H9 (cell line): ENCODE results near the gene MPV17L2. TPM values are rescaled to one million over a fixed set of nuclear protein-coding genes. Genes with fewer than 3 reads are reported as not detected.

Source experiments
- DNase-seq: peaks from one replicate; pipeline ENCODE4 v3.0.0-alpha.2; 2017
- H2AFZ ChIP-seq: one replicate; pipeline ENCODE4 v1.6.1; 2013; ENCODE audit warnings: mild to moderate bottlenecking, low read length, control low read depth, moderate library complexity
- H2AK5ac ChIP-seq: 2 replicates; pipeline ENCODE4 v1.6.1; 2013; ENCODE audit warnings: low read length, control low read depth, mixed read lengths; ENCODE audit not compliant: insufficient read length
- H2BK120ac ChIP-seq: one replicate; pipeline ENCODE4 v1.6.1; 2013; ENCODE audit warnings: low read depth, mild to moderate bottlenecking, low read length, control low read depth, inconsistent platforms; ENCODE audit not compliant: poor library complexity, severe bottlenecking
- H2BK12ac ChIP-seq: 2 replicates; pipeline ENCODE4 v1.6.1; 2013; ENCODE audit warnings: low read length, control low read depth, mixed read lengths, low read depth; ENCODE audit not compliant: insufficient read length
- H2BK15ac ChIP-seq: 2 replicates; pipeline ENCODE4 v1.6.1; 2013; ENCODE audit warnings: low read depth, low read length, control low read depth
- H2BK20ac ChIP-seq: one replicate; pipeline ENCODE4 v1.6.1; 2013; ENCODE audit warnings: low read depth, mild to moderate bottlenecking, low read length, control low read depth, inconsistent platforms; ENCODE audit not compliant: poor library complexity, severe bottlenecking
- H2BK5ac ChIP-seq: 2 replicates; pipeline ENCODE4 v1.6.1; 2013; ENCODE audit warnings: low read length, control low read depth, mixed read lengths; ENCODE audit not compliant: insufficient read length
- H3K14ac ChIP-seq: 2 replicates; pipeline ENCODE4 v1.6.1; 2013; ENCODE audit warnings: low read length, control low read depth; ENCODE audit not compliant: insufficient read depth
- H3K18ac ChIP-seq: 2 replicates; pipeline ENCODE4 v1.6.1; 2013; ENCODE audit warnings: low read depth, mild to moderate bottlenecking, mixed read lengths, low read length, control low read depth; ENCODE audit not compliant: insufficient read length
- H3K23ac ChIP-seq: 2 replicates; pipeline ENCODE4 v1.6.1; 2013; ENCODE audit warnings: low read length, control low read depth, mixed read lengths, low read depth; ENCODE audit not compliant: insufficient read length
- H3K23me2 ChIP-seq: 2 replicates; pipeline ENCODE4 v1.6.1; 2013; ENCODE audit warnings: low read depth, mild to moderate bottlenecking, mixed read lengths, low read length, control low read depth; ENCODE audit not compliant: insufficient read length, poor library complexity, severe bottlenecking
- H3K27ac ChIP-seq: 2 replicates; pipeline ENCODE4 v1.5.1; 2013; ENCODE audit warnings: low read length, control low read depth, mixed read lengths, low read depth; ENCODE audit not compliant: insufficient read length
- H3K27me3 ChIP-seq: 2 replicates; pipeline ENCODE4 v1.6.1; 2013; ENCODE audit warnings: low read length, control low read depth, inconsistent platforms; ENCODE audit not compliant: insufficient read depth
- H3K4ac ChIP-seq: 2 replicates; pipeline ENCODE4 v1.6.1; 2013; ENCODE audit warnings: low read depth, mild to moderate bottlenecking, control low read depth, inconsistent platforms, low read length, moderate library complexity
- H3K4me1 ChIP-seq: 2 replicates; pipeline ENCODE4 v1.6.1; 2013; ENCODE audit warnings: low read length, control low read depth, inconsistent platforms; ENCODE audit not compliant: insufficient read depth
- H3K4me2 ChIP-seq: 2 replicates; pipeline ENCODE4 v1.6.1; 2013; ENCODE audit warnings: low read length, control low read depth, mixed read lengths; ENCODE audit not compliant: insufficient read length, insufficient read depth
- H3K56ac ChIP-seq: 2 replicates; pipeline ENCODE4 v1.6.1; 2013; ENCODE audit warnings: low read depth, mild to moderate bottlenecking, mixed read lengths, low read length, control low read depth; ENCODE audit not compliant: insufficient read length
- H3K79me1 ChIP-seq: 2 replicates; pipeline ENCODE4 v1.6.1; 2013; ENCODE audit warnings: low read depth, mild to moderate bottlenecking, moderate library complexity, low read length, control low read depth, inconsistent platforms; ENCODE audit not compliant: insufficient read depth, poor library complexity, severe bottlenecking
- H3K79me2 ChIP-seq: 2 replicates; pipeline ENCODE4 v1.6.1; 2013; ENCODE audit warnings: low read length, control low read depth, inconsistent platforms; ENCODE audit not compliant: insufficient read depth
- H3K9ac ChIP-seq: 2 replicates; pipeline ENCODE4 v1.6.1; 2013; ENCODE audit warnings: low read length, control low read depth, mixed read lengths; ENCODE audit not compliant: insufficient read length; ENCODE audit errors: extremely low read depth
- H3K9me3 ChIP-seq: one replicate; pipeline ENCODE4 v1.6.1; 2013; ENCODE audit warnings: low read depth, low read length, inconsistent platforms; ENCODE audit not compliant: control insufficient read depth
- H3T11ph ChIP-seq: one replicate; pipeline ENCODE4 v1.6.1; 2013; ENCODE audit warnings: mild to moderate bottlenecking, low read length, control low read depth, inconsistent platforms
- H4K20me1 ChIP-seq: one replicate; pipeline ENCODE4 v1.6.1; 2013; ENCODE audit not compliant: control insufficient read depth, insufficient read length, insufficient read depth
- H4K5ac ChIP-seq: 2 replicates; pipeline ENCODE4 v1.6.1; 2013; ENCODE audit warnings: low read depth, mild to moderate bottlenecking, mixed read lengths, low read length, control low read depth; ENCODE audit not compliant: insufficient read length
- H4K8ac ChIP-seq: replicated peaks from 2 replicates; pipeline ENCODE4 v1.6.1; 2013; ENCODE audit warnings: low read length, control low read depth, mixed read lengths, low read depth; ENCODE audit not compliant: insufficient read length
- H4K91ac ChIP-seq: 2 replicates; pipeline ENCODE4 v1.6.1; 2013; ENCODE audit warnings: low read depth, mild to moderate bottlenecking, moderate library complexity, mixed read lengths, low read length, control low read depth; ENCODE audit not compliant: insufficient read length
- H3K27ac Mint-ChIP-seq, 3 experiments: 2 replicates in 2 of 3; 3 replicates in 1 of 3; pipeline ENCODE4 v1.8.0; 2020 to 2021; ENCODE audit warnings: mixed read lengths in 3 of 3, mild to moderate bottlenecking in 1 of 3, moderate library complexity in 1 of 3
- H3K27me3 Mint-ChIP-seq: 2 replicates; pipeline ENCODE4 v1.8.0; 2021; ENCODE audit warnings: low read depth, mild to moderate bottlenecking, moderate library complexity, mixed read lengths
- H3K36me3 Mint-ChIP-seq, 3 experiments: 2 replicates in 2 of 3; 3 replicates in 1 of 3; pipeline ENCODE4 v1.8.0; 2020 to 2021; ENCODE audit warnings: low read depth in 3 of 3, mixed read lengths in 3 of 3; ENCODE audit not compliant: insufficient read depth in 1 of 3
- H3K4me1 Mint-ChIP-seq, 2 experiments: 2 replicates each; pipeline ENCODE4 v1.8.0; 2020; ENCODE audit warnings: mixed read lengths in 2 of 2
- H3K4me3 Mint-ChIP-seq, 2 experiments: 2 replicates in 1 of 2; 3 replicates in 1 of 2; pipeline ENCODE4 v1.8.0; 2020 to 2021; ENCODE audit warnings: mild to moderate bottlenecking in 2 of 2, mixed read lengths in 2 of 2, moderate library complexity in 1 of 2
- H3K9me3 Mint-ChIP-seq, 2 experiments: 2 replicates in 1 of 2; 3 replicates in 1 of 2; pipeline ENCODE4 v1.8.0; 2020; ENCODE audit warnings: mild to moderate bottlenecking in 2 of 2, mixed read lengths in 2 of 2, moderate library complexity in 1 of 2
- WGBS: extraction: QIAGEN DNeasy Blood & Tissue Kit; methylation state at CpG from one replicate; pipeline ENCODE4 v1.1.7; 2013; ENCODE audit warnings: missing lambda C conversion rate, low lambda C conversion rate, mixed read lengths; ENCODE audit not compliant: insufficient read length; ENCODE audit errors: extremely low coverage; 5-methylcytosine and 5-hydroxymethylcytosine counted together
- total RNA-seq: library from RNA; stranded (reverse); gene quantifications from 2 replicates; pipeline ENCODE4 v1.2.1, GENCODE V29; 2021
- TF ChIP-seq, protein P1 (sequence below): fragments of 200-600 bp; sonication (generic); conservative IDR thresholded peaks from 3 replicates; pipeline ENCODE4 v1.8.0; 2021; ENCODE audit warnings: antibody characterized with exemption, mild to moderate bottlenecking

The MPV17L2 gene
- total RNA-seq, 1 experiment from 2014 or later, result 26.4 TPM

DNA sequence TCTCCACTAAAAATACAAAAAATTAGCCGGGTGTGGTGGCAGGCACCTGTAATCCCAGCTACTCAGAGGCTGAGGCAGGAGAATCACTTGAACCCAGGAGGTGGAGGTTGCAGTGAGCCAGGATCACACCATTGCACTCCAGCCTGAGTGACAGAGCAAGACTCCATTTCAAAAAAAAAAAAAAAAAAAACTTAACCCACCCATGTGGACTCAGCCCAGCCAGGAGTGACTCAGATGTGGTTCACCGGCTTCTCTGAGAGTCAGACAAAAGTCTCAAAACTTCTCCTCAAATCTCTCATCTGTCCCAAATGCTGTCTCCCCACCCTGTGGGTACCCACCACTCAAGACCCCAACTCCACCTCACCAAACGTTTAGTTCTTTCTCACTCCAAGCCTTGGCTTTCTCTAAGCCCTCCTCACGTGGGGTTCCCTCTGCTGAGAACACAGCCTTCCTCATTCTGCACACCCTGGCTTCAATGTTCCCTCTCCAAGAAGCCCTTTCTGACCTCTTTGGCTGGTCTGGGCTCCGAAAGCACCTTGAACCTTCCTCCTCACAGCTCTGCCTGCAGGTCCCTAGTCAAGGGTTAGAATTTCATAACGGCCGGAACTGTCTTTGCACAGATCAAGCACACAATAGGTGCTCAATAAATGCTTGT is 21.9 kb downstream of the MPV17L2 start:
- no peak overlapping the region for H3T11ph ChIP-seq
- H3K9me3 Mint-ChIP-seq, result no peaks in the 10 kb centered on the region
- H2BK5ac ChIP-seq, result no peak overlapping the region
- no peak overlapping the region for H3K4me3 Mint-ChIP-seq
- TF ChIP-seq, protein P1, sequence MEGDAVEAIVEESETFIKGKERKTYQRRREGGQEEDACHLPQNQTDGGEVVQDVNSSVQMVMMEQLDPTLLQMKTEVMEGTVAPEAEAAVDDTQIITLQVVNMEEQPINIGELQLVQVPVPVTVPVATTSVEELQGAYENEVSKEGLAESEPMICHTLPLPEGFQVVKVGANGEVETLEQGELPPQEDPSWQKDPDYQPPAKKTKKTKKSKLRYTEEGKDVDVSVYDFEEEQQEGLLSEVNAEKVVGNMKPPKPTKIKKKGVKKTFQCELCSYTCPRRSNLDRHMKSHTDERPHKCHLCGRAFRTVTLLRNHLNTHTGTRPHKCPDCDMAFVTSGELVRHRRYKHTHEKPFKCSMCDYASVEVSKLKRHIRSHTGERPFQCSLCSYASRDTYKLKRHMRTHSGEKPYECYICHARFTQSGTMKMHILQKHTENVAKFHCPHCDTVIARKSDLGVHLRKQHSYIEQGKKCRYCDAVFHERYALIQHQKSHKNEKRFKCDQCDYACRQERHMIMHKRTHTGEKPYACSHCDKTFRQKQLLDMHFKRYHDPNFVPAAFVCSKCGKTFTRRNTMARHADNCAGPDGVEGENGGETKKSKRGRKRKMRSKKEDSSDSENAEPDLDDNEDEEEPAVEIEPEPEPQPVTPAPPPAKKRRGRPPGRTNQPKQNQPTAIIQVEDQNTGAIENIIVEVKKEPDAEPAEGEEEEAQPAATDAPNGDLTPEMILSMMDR, result no peak
- no peak overlapping the region for H2BK120ac ChIP-seq
- no peak overlapping the region for H4K8ac ChIP-seq
- H2BK20ac ChIP-seq, result no peak overlapping the region
- no peaks in the 10 kb centered on the region for H3K79me2 ChIP-seq
- peaks cover 0 to 3% (median 0%) of the 10 kb centered on the region in 3 experiments; a peak in 1 of 7 replicates for H3K36me3 Mint-ChIP-seq
- no peaks in the 10 kb centered on the region for H3K23me2 ChIP-seq
- H3K56ac ChIP-seq, result no peak overlapping the region
- H3K23ac ChIP-seq, result no peak overlapping the region
- H3K14ac ChIP-seq, result no peak overlapping the region
- no peak overlapping the region for H3K27ac ChIP-seq
- no peak overlapping the region for H3K4ac ChIP-seq
- no peaks in the 10 kb centered on the region for H3K9me3 ChIP-seq
- peaks cover 2% of the 10 kb centered on the region; the same call in 1 of the 2 replicates for H3K27me3 Mint-ChIP-seq
- peak overlapping the region in 1 of 3 experiments; percentile 23; a peak in 2 of 7 replicates for H3K27ac Mint-ChIP-seq
- H3K18ac ChIP-seq, result no peak overlapping the region
- no peak overlapping the region for H2BK12ac ChIP-seq
- H3K4me2 ChIP-seq, result no peak overlapping the region
- peaks cover 2 to 3% of the 10 kb centered on the region in 2 experiments; a peak in 3 of 4 replicates for H3K4me1 Mint-ChIP-seq
- no peaks in the 10 kb centered on the region for H3K4me1 ChIP-seq
- WGBS, result no CpG with 5 or more reads among the region's 7 CpGs
- DNase-seq, result no peak
- H2AK5ac ChIP-seq, result no peak overlapping the region
- H3K79me1 ChIP-seq, result no peaks in the 10 kb centered on the region
- no peak overlapping the region for H2AFZ ChIP-seq
- no peak overlapping the region for H2BK15ac ChIP-seq
- H4K5ac ChIP-seq, result no peak overlapping the region
- no peaks in the 10 kb centered on the region for H3K27me3 ChIP-seq
- H4K91ac ChIP-seq, result no peak overlapping the region
- no peak overlapping the region for H3K9ac ChIP-seq
- H4K20me1 ChIP-seq, result no peaks in the 10 kb centered on the region
